HG03280 (cell line): Measurements from ENCODE around the gene ETV7.

Experiments used
- ATAC-seq: cut with Tn5 transposase; IDR thresholded peaks from one replicate; pipeline ENCODE4 v1.9.1; 2021; ENCODE audit warnings: mild to moderate bottlenecking, moderate library complexity; ENCODE audit not compliant: unreplicated experiment

Gene ETV7

GRCh38 chr6:36384095-36384494 is 3.4 kb downstream of the ETV7 start:
- no peak for ATAC-seq

- no peak for ATAC-seq
Observed at GRCh38 chr6:36383606-36384005, 3.9 kb downstream of the ETV7 start.

DNA sequence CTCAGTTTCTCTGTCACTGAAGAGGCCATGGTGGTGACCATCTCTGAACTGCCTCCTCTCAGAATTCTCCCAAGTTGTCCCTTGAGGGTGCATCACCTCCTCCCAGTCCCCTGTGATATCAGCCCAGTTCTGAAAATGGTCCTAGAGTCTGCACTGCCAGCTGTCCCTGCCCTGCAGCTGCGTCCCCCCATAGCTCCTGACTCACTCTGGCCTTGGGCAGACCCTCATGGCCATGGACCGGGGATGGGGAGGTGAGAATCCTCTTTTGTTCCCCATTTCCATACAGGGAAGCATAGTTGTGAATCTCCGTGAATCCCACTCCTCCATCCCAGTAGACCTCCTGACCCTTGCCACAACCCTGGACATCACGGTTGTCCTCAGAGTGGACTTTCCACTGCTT is 4.5 kb downstream of the ETV7 start:
- no peak for ATAC-seq

- ATAC-seq, result no peak
Observed at GRCh38 chr6:36381502-36382389, 5.7 kb downstream of the ETV7 start.

GRCh38 chr6:36380166-36380565 is 7.3 kb downstream of the ETV7 start:
- no peak for ATAC-seq

- no peak for ATAC-seq
Observed at GRCh38 chr6:36378936-36379335, 8.5 kb downstream of the ETV7 start.

- no peak for ATAC-seq
Observed at GRCh38 chr6:36378243-36378920, 9.1 kb downstream of the ETV7 start.

DNA sequence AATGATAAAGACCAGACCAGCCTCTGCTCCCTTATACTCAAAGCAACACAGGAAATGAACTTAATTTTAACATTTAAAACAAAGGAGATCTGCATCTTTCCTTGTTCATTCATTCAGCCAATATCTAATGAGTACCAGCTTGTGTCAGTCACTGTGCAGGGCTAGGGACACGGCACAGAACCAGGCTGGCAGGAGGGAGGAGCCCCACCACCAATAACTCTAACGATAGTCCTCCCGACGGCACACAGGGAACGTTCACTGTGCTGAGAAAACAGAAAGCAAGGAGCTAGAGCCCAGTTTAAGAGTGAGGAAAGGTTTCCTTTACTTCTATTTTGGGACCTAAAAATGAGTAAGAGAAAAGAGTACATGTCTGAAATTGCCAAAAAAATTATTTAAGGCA is 9.9 kb downstream of the ETV7 start:
- ATAC-seq, result no peak

GRCh38 chr6:36376742-36377141 is 10.7 kb downstream of the ETV7 start:
- no peak for ATAC-seq

- no peak for ATAC-seq
Observed at GRCh38 chr6:36376183-36376582, 11.3 kb downstream of the ETV7 start.

DNA sequence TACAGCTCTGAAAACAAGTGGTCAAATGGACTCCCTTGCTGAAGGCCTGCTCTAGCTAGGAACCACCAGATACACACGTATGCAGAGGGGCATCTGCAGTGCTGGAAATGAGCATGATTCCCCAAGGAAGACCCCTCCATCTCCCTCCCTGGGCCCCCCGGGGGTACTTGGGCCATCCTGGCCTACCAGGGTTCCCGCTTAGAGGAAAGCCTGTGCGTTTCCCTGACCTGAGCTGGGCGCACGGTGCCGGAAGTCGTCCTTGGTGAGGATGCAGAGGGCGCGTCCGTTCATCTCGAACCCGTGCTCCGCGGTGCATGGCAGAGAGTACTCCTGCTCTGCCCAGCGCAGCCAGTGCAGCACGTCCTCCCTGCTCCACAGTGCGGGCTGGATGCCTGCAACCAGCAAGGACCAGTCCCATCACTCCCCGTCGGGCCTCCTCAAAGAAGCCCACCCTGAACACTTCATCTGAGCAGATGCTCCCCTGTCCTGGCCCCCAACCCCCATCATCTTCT is 11.8 kb downstream of the ETV7 start:
- no peak for ATAC-seq

DNA sequence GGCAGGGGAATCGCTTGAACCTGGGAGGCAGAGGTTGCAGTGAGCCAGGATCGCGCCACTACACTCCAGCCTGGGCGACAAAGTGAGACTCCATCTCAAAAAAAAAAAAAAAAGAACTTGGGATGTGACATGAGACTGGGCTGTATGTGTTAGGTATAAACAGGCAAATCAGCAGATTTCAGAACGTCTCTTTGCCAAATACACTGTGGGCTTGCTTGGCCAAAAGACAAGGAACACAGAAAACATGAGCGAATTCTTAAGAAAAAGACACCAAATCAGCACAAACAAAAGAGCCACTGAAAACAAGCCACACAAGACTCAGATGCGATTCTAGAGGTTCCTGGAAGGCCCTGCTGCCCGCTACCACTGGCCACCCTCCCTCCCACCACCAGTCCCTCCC is 12.5 kb downstream of the ETV7 start:
- ATAC-seq, result no peak

- ATAC-seq, result no peak
Observed at GRCh38 chr6:36374194-36374593, 13.3 kb downstream of the ETV7 start.

GRCh38 chr6:36373368-36374019 is 14.0 kb downstream of the ETV7 start:
- ATAC-seq, result no peak

GRCh38 chr6:36372088-36372487 is 15.4 kb downstream of the ETV7 start:
- no peak for ATAC-seq

- no peak for ATAC-seq
Observed at GRCh38 chr6:36371211-36371610, 16.3 kb downstream of the ETV7 start.

GRCh38 chr6:36370638-36371037 is 16.8 kb downstream of the ETV7 start:
- no peak for ATAC-seq

DNA sequence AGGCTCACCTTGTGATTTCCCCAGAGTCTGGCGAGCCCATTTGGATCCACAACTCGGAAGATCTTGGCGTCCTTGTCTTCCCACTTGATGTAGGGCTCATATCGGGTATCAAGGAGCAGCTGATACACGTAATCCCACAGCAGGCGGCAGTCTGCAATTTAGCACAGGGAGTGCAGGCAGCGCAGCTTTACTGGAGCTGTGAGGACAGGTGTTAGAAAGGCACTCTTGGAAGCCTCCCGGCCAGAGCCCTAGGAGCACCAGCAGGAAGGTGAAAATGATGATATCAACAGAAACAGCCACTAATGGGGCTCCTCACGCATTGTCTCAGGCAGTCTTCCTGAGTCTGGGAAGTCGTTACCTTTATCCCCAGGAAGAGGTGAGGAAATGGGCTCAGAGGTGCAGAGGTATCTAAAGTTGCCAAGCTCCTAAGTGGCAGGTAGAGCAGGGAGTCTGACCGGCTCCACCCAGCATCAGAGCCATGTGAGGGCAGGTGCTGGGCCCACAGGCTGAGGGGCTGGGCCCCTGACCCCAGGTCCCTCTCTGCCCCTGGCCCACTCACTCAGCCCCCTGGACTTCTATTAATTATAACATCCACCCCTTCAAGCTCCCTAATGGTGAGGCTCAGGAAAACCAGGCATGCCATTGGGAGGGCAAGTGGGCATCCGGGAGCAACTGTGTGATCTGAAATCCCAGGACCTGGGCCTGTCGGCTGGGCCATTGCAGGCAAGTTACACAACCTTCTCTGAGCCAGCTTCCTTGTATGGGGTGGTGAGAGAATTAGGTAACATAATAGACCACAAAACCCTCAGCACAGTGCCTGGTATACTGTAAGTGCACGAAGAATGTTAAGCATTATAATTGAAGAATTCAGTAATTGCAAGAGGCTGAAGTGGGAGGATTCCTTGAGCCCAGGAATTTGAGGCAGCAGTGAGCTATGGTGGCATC is 18.3 kb downstream of the ETV7 start:
- ATAC-seq, result no peak

- ATAC-seq, result no peak
Observed at GRCh38 chr6:36368421-36368820, 19.0 kb downstream of the ETV7 start.

DNA sequence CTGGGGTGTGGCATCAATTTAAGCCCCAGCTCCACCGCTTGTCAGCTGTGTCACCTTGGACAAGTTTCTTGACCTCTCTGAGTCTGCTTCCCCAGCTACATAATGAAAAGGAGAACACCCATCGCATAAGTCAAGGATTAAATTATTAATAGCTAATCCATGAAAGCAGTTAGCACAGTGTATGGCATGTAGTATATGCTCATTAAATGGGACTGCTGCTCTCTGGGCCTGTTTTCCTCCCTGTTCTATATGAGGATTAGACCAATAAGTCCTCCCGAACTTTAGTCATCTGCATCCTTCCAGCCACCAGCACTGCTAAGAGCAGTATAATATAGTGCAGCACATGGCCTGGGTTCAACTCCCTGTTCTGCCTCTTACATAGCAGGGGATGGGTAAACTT is 19.7 kb downstream of the ETV7 start:
- ATAC-seq, result no peak
